Stimulated activated CD4-positive, alpha-beta T cell treated with anti-CD3 and anti-CD28 coated beads, Interleukin-4, amount 100 ng/mL, for 4 hours (primary cell): ENCODE measurements around the gene ZNF467.

Experiments
- DNase-seq, 2 experiments: peaks; one replicate each; pipeline ENCODE4 v3.0.0-alpha.2; 2020

ZNF467 gene

GRCh38 chr7:149770728-149771636 is 2.4 kb downstream of the ZNF467 start:
- no peak for DNase-seq

GRCh38 chr7:149769915-149770314 is 3.5 kb downstream of the ZNF467 start:
- no peak for DNase-seq

DNA sequence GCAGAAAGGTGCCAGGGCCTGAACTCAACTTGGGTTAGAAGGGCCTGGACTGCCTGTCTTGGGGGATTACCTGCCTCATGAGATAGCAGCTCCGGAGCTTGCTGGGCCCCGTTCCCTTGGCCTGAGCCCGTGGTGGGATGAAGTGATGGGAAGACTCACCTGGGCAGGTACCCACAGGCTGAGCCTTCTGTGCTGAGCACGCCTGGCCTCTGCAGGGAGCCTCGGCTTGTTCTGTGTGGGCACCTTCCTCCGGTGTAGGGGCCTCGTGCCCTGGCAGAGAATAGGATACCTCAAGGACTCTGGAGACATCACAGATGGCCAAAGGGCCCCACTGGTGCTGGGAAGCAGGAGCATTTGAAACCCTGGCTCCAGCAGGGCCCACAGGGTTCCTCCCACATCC is 4.5 kb downstream of the ZNF467 start:
- DNase-seq = no peak

GRCh38 chr7:149767068-149767467 is 6.3 kb downstream of the ZNF467 start:
- no peak for DNase-seq

DNA sequence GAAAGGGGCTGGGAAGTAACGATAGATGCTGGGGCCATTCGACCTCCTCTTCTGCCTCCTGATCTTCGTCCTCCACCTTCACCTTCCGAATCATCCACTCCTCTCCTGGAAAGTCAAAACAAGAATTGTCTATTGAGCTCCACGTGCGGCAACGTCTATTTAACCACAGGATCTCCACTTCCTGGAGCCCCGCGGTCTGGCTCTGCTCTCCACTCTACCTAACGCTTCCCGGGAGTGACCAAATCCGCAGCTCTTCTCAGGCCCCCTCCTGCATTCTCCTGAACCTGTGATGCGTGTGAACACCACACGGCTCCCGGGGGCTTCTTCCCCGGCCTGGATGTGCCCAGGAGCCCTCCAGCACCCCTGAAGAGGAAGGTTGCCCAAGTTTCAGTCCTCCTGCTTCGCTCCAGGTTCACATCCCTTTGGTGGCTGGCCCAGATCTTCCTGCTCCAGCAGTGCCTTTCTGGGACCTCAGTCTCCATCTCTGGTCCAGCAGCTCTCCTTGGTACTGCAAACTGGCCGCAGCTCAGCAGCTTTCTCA is 7.2 kb downstream of the ZNF467 start:
- DNase-seq = no peak

DNA sequence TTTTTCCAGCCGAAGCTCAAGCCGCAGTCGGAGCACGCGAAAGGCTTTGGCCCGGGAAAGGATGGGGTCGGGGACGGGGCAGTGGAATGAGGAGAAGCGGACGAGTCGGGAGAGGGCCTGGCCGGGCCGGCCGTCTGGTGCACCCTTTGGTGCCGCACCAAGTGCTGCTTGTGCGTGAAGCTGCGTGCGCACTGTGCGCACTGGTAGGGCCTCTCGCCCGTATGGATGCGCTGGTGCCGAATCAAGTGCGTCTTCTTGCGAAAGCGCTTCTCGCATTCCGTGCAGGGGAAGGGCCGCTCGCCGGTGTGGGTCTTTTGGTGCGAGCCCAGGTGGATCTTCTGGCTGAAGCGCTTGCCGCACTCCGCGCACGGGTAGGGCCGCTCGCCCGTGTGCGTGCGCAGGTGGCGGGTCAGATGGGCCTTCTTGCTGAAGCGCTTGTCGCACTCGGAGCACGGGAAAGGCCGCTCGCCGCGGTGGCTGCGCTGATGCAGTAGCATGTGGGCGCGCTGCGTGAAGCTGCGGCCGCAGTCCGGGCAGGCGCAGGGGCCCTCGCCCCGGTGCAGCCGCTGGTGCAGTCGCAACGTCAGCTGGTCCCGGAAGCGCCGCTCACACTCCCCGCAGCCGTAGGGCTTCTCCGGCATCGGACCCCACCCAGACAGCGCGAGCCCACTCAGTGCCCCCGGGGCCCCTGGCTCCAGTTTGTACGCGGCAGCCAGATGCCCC is 7.8 kb downstream of the ZNF467 start:
- DNase-seq = no peak

DNA sequence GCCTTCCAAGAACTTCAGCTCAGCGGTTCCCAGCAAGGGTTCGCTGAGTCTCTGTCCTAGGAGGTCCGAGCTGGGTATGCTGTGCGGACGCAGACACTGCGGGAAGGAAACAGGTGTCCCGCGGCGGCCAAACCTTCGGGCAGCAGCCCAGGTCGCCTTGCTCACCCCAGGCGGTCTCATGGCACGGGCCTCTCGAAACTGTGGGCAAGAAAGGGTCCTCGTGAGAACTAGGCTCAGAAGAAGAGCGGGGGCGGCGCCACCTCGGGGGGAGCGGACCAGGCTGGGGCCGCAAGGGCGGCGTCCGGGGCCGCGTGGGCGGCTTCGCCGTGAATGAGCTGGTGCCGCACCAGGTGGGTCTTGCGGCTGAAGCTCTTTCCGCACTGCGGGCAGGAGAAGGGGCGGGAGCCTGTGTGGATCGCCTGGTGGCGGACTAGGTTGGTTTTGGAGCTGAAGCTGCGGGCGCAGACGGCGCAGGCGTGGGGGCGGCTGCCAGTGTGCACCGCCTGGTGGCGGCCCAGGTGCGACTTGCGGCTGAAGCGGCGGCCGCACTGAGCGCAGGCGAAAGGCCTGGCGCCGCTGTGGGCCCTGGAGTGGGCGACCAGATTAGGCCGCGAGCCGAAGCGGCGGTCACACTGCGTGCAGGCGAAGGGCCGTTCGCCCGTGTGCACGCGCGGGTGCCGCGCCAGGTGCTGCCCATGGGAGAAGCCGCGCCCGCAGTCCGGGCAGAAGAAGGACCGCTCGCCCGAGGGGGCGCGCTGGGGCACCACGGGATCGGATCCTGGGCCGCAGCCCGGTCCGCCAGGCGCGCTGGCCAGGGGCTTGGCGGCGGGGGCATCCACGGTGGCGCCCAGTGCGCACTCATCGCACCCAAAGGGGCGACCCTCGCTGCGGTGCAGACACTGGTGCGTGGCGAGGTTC is 8.6 kb downstream of the ZNF467 start:
- no peak for DNase-seq

DNA sequence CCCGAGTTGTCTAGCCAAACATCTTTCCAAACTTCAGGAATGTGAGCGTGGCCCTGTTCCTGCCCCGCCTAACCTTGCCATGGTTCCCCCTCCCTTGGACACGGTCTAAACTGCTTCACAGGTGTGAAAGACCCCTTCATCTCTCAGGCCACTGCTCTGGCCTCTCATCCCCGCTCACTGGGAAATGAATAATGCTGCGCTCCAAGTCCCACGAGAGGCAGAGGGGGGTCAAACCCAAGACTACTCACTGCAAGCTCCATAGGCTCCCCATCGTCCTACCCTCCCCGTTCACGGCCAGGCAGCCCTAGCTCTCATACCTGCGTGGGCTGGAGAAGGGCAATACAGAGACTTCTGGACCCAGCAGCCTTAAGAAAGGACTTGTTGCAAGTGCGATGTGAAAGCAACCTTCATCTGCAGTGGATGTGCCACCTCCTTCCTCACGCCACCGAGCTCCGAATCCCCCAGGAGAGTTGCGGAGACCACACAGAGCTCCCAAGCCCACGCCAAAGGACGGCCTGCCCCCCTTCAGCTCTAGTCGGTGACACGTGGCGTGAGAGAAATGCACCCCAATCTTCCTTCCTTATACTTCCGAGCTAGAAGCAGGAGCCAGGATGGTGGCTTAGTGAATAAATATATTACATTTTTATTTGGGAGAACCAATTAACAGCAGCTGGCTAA is 9.7 kb downstream of the ZNF467 start:
- DNase-seq = no peak

GRCh38 chr7:149762610-149763009 is 10.8 kb downstream of the ZNF467 start:
- no peak for DNase-seq

DNA sequence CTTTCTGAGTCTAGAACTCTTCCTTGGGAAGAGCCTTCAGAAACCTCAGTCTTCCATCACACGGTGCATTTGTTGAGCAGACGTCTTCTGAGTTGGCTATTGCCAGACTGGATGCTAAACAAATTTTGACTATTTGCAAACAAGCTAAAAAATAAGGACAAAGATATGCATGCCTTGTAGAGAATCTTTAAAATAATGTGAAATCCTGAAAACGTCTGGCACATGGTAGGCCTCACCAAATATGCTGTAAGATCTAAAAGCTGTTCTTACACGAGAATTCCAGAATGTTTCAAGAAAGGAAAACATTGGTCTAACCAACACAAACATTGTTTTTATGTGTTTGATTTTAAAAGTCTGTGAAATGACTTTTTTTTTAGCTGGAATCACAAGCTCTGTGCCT is 11.3 kb downstream of the ZNF467 start:
- no peak for DNase-seq

GRCh38 chr7:149761307-149761706 is 12.1 kb downstream of the ZNF467 start:
- DNase-seq = no peak

- no peak for DNase-seq
Observed at GRCh38 chr7:149760538-149760937, 12.8 kb downstream of the ZNF467 start.

GRCh38 chr7:149759093-149759860 is 14.1 kb downstream of the ZNF467 start:
- no peak for DNase-seq

DNA sequence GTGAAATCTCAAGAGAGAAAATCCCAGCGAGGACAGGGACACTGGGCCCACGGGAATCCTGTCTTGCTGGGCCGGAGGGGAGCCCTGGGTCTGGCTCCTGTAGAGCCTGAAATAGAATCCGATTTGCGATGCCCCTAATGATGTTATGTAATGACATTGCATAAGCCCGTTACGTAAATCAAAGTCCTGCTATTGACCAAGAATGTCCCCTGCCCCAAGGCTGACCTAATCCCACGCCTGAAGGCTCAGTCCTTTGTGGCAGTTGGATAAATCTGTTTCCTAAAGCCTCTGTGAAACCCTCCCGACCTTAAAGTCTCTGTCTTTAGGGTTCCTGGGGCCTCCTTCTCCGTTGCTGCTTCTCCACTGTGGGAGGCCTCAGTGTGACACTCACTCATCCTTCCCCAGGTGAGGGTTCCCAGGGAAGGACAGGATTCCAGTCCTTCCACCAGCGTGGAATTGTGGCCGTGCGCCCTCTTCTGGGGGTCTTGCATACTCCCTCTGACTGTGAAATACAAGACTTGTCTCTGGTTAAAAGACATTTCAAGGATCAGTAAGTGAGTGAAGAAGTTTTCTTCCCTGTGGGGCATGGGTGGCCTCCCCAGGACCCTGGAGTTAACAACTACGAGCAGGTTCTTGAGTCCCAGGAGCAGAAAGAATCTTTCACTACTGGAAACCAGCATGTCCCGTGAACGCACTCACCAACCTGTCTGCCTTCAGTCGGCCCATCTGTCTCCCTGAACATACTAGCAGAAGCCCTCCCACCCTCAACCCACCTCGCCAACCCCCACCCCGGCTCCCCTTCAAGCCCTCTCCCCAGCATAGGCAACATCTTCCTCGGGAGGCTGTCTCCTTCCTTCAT is 19.8 kb downstream of the ZNF467 start:
- no peak for DNase-seq

GRCh38 chr7:149752646-149753045 is 20.7 kb downstream of the ZNF467 start:
- no peak for DNase-seq

DNA sequence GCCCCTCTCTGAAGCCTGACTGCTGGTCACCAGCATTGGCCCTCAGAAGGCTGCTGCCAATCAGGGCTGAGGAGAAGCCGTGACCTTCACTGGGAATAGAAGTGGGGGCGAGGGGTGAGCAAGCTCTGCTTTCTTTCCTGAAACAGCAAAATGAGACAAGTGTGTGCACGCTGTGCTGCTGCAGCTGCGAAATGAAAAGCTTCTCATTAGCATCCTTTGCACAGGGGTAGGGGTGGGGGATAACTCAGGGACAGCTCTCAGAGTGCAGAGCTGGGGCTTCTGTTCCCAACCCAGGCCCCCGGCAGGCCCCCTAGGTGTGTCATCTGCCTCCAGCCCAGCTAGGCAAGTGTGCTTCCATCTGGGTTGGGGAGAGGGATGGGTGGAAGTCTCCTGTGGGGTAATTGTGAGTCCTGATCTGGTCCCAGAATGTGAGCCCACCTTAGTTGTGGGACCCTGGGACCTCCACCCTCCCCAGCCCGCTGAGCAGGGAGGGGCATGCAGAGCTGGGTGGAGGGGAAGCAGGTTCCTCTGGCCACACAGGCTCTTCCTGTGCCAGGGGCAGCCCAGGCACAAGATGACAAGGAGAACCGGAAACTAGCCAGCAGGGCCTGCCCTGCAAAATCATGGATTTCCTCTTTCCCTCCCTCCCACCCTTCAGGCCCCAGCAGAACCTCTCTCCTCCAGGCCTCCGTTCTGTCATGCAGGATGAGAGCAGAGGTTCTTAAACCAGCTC is 22.2 kb downstream of the ZNF467 start:
- no peak for DNase-seq

DNA sequence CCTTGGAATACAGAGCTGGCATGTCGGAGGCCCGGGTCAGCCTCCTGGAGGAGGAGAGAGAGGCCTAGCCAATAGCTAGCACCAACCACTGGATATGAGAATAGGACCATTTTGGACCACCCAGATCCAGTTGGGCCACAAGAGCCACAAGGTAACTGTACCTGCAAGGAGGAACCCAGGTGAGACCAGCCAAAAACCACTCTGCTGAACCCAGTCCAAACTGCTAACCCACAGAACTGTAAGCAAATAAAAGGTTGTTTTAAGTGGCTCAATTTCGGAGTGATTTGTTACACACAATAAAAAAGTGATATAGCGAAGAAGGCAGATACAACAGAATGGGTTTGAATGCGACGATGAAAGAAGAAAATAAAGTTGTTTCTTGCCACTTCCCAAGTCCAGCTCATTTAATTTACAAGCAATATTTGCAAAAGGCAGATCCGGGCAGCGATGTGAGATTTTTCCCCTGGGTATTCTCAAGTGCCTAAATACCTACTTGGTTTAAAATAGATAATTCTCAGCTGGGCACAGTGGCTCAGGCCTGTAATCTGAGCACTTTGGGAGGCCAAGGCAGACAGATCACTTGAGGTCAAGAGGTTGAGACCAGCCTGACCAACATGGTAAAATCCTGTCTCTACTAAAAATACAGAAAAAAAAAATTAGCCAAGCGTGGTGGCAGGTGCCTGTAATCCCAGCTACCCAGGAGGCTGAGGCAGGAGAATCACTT is 23.1 kb downstream of the ZNF467 start:
- no peak for DNase-seq

DNA sequence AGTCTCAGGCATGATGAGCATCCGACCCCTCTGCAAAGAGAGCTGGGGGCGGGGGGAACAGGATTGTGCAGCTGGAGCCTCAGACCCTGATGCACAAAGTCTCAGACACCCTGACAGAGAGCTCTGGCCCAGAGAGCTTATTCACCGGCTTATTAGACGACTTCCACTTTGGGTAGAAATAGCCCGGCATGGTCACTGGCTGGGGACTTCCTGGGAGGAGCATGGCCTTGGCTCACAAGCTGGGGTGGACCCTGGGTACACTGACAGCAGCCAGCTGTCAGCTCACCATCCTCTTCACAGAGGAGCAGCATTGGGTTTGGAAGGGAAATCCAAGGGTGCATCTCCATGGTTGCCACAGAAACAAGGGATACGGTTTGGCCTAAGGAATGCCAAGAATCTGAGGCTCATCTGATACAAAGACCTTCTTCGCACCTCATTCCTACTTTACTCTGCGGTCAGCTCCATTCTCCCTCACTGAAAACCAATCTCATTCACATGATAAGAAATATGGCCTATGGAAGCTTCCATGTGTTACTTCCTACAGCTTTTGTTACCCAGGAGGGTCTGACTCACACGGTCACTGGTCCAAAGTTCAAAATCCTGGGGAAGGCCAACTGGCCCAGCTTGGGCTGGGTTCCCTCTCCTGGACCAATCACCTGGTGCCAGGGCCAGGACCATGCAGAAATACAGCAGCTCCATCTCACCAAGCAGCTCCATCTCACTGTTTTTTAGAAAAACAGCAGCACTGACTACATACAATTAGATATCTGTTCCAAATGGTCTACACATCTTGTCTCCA is 25.1 kb downstream of the ZNF467 start:
- no peak for DNase-seq
